Gastrocnemius medialis (tissue), 4 donors: Measurements from ENCODE around the gene CDO1. TPM values are rescaled to one million over a fixed set of nuclear protein-coding genes. Genes with fewer than 3 reads are reported as not detected.
"Not testable (repeated sequence)": the region's sequence is repeated elsewhere in the genome, so short reads cannot be mapped to it uniquely, and the experiment has no call there.

Experiments
- ATAC-seq, 2 donors: fragments of 150-250 bp; one replicate each; pipeline ENCODE4 v1.9.1; 2016
- DNase-seq, 2 donors: peaks; one replicate each; pipeline ENCODE4 v3.0.0-alpha.2; 2019
- H3K27ac ChIP-seq, 4 donors: fragments of 200-600 bp; sonication (generic); 1 replicate in 1 of 4; 2 replicates in 3 of 4; pipeline ENCODE4 v1.5.1; 2016 to 2018; ENCODE audit warnings: mild to moderate bottlenecking in 2 of 4, moderate library complexity in 1 of 4
- H3K27me3 ChIP-seq, 3 donors: fragments of 200-600 bp; sonication (generic) in 2 of 3; 1 replicate in 1 of 3; 2 replicates in 2 of 3; pipeline versions ENCODE4 v1.5.1 to v1.6.0; 2016 to 2019; ENCODE audit warnings: mild to moderate bottlenecking in 1 of 3, moderate library complexity in 1 of 3
- H3K36me3 ChIP-seq, 2 donors: fragments of 200-600 bp; sonication (generic) in 1 of 2; one replicate each; pipeline ENCODE4 v1.5.1; 2017 to 2018
- H3K4me1 ChIP-seq, 2 donors: fragments of 200-600 bp; sonication (generic) in 1 of 2; one replicate each; pipeline ENCODE4 v1.5.1; 2016 to 2017; ENCODE audit warnings: mild to moderate bottlenecking in 2 of 2
- H3K4me3 ChIP-seq, 4 donors: fragments of 200-600 bp; sonication (generic) in 3 of 4; 1 replicate in 1 of 4; 2 replicates in 3 of 4; pipeline ENCODE4 v1.5.1; 2016 to 2019; ENCODE audit warnings: mild to moderate bottlenecking in 2 of 4
- H3K9me3 ChIP-seq, 3 donors: fragments of 200-600 bp; sonication (generic) in 2 of 3; 1 replicate in 1 of 3; 2 replicates in 2 of 3; pipeline ENCODE4 v1.5.1; 2016 to 2019
- POLR2A ChIP-seq, 2 donors: fragments of 450-650 bp; IDR thresholded peaks; one replicate each; pipeline ENCODE4 v1.6.1; 2017; ENCODE audit warnings: antibody characterized with exemption in 2 of 2, mild to moderate bottlenecking in 2 of 2, moderate library complexity in 2 of 2
- in situ Hi-C, 4 donors: fragments of 200-750 bp; cut with MboI; loops; one replicate each; pipeline versions ENCODE4 v1.15.0 to v1.8.0; 2017; ENCODE audit warnings: low sequenced_read_pairs in 4 of 4
- intact Hi-C: fragments of 100-400 bp; cut with DNase I; formaldehyde crosslinking; loops from one replicate; pipeline ENCODE4 v1.15.1; 2023; ENCODE audit warnings: low total_unique reads
- total RNA-seq, 4 donors: library from RNA; depleted of rRNA; stranded (reverse); fragments of >200 nt; gene quantifications; one replicate each; pipeline versions ENCODE4 v1.1.0 to v1.2.3, GENCODE V29; 2016
- TF ChIP-seq, protein P1 (sequence below), 5 experiments: fragments of 450-650 bp in 3 of 5; fragments of 200-600 bp in 2 of 5; sonication (generic) in 2 of 5; IDR thresholded peaks in 4 of 5; conservative IDR thresholded peaks in 1 of 5; 1 replicate in 4 of 5; 2 replicates in 1 of 5; pipeline ENCODE4 v1.5.1; 2016 to 2019; ENCODE audit warnings: antibody characterized with exemption in 5 of 5, mild to moderate bottlenecking in 3 of 5, moderate library complexity in 3 of 5

Gene CDO1
- total RNA-seq, 4 donors from 2014 or later, result 21.6 to 28.4 (median 23.7) TPM

DNA sequence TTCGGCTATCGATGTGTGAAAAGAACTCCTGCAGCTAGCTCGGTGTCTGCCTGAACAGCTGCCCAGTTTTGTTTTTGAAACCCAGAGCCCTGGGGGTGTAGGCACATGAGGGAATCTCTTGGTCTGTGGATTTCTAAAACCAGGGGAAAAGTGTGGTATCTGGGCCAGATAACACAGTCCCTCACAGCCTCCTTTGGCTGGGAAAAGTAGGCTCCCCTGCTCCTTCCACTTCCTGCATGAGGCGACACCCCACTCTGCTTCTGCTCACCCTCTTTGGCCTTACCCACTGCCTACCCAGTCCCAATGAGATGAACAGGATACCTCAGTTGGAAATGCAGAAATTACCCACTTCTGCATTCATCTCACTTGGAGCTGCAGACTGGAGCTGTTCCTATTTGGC, 9.5 kb upstream of the CDO1 start:
- DNase-seq, result no peak
- H3K4me1 ChIP-seq, result no peaks in the 10 kb centered on the region
- H3K4me3 ChIP-seq, result no peak overlapping the region
- TF ChIP-seq, protein P1, sequence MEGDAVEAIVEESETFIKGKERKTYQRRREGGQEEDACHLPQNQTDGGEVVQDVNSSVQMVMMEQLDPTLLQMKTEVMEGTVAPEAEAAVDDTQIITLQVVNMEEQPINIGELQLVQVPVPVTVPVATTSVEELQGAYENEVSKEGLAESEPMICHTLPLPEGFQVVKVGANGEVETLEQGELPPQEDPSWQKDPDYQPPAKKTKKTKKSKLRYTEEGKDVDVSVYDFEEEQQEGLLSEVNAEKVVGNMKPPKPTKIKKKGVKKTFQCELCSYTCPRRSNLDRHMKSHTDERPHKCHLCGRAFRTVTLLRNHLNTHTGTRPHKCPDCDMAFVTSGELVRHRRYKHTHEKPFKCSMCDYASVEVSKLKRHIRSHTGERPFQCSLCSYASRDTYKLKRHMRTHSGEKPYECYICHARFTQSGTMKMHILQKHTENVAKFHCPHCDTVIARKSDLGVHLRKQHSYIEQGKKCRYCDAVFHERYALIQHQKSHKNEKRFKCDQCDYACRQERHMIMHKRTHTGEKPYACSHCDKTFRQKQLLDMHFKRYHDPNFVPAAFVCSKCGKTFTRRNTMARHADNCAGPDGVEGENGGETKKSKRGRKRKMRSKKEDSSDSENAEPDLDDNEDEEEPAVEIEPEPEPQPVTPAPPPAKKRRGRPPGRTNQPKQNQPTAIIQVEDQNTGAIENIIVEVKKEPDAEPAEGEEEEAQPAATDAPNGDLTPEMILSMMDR (IDR thresholded peaks at IDR 0.05 in 4 of 5, conservative IDR thresholded peaks at IDR 0.05 in 1 of 5), result no peak
- no peak for TF ChIP-seq POLR2A (IDR thresholded peaks at IDR 0.05)
- ATAC-seq, result no peak
- in situ Hi-C loops (loop anchor here in 1 of 4 donors (25.0 kb wide), 1 partner anchor 539 kb away; the partner anchor contains the start of gene CCDC112), intact Hi-C loops (no loop called here)
- no peak overlapping the region for H3K27ac ChIP-seq
- no peaks in the 10 kb centered on the region for H3K9me3 ChIP-seq
- no peaks in the 10 kb centered on the region for H3K27me3 ChIP-seq
- H3K36me3 ChIP-seq, result peaks cover 0 to 32% of the 10 kb centered on the region in 2 donors

DNA sequence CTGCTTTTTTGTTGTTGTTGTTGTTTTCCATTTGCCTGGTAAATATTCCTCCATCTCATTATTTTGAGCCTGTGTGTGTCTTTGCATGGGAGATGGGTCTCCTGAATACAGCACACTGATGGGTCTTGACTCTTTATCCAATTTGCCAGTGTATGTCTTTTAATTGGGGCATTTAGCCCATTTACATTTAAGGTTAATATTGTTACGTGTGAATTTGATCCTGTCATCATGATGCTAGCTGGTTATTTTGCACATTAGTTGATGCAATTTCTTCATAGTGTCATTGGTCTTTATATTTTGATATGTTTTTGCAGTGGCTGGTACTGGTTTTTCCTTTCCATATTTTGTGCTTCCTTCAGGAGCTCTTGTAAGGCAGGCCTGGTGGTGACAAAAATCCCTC, 8.5 kb upstream of the CDO1 start:
- H3K9me3 ChIP-seq, intact Hi-C loops, H3K4me1 ChIP-seq, ATAC-seq, H3K27me3 ChIP-seq, DNase-seq, H3K27ac ChIP-seq, H3K4me3 ChIP-seq: not testable (repeated sequence)
- in situ Hi-C loops, result loop anchor here in 1 of 4 donors (25.0 kb wide), 1 partner anchor 538 kb away; the partner anchor contains the start of gene CCDC112
- peaks cover 0 to 25% of the 10 kb centered on the region in 2 donors for H3K36me3 ChIP-seq

DNA sequence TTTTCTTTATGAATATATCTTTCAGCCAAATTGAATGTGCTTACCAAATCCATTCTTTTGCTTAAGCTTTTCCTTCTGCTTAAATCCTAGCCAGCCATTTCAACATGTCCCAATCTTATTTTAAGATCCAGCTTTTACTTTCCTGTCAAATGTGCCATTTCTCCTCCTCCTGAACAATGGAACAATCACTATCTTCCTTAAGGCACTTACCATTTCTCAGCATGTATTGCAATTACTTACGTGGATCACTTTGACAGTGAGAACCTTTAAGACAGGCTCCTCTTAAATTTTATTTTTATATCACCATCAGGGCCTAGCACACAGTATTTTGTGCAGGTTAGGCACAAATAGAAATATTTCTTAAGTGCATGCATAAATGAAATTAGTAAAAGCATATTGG, 4.4 kb upstream of the CDO1 start:
- intact Hi-C loops, result no loop called here

DNA sequence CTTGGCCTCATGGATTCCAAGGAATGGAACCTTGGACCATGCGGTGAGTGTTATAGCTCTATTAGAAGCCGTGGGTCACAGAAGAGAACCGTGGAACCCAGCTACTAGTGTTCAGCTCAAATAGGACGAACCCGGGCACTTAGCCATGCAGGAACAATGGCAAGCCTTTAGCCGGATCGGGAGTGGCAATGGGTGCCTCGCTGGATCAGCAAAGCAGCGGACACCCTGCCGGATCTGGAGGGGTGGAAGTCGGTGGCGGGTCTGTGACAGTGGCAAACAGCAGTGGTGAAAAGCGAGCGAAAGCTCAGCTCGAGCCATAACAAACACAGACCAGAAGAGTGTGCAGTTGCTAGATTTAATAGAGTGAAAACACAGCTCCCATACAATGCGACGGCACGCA, 2.4 kb upstream of the CDO1 start:
- DNase-seq (no peak), ATAC-seq (no peak)
- Histone ChIP-seq H3K27ac (no peak overlapping the region), H3K27me3 (peaks cover 22 to 37% (median 35%) of the 10 kb centered on the region in 3 donors), H3K4me3 (no peak overlapping the region), H3K4me1 (peaks cover 0 to 8% of the 10 kb centered on the region in 2 donors), H3K36me3 (no peaks in the 10 kb centered on the region), H3K9me3 (no peaks in the 10 kb centered on the region)
- intact Hi-C loops (no loop called here), in situ Hi-C loops (no loop called here)
- TF ChIP-seq, protein P1 (IDR thresholded peaks at IDR 0.05 in 4 of 5, conservative IDR thresholded peaks at IDR 0.05 in 1 of 5), result no peak
- TF ChIP-seq POLR2A (IDR thresholded peaks at IDR 0.05), result no peak

More for the DNA sequence above, 4.4 kb upstream of the CDO1 start:
- in situ Hi-C loops, result no loop called here
- H3K36me3 ChIP-seq, result no peaks in the 10 kb centered on the region
- H3K4me3 ChIP-seq, result no peak overlapping the region
- peaks cover 0 to 8% of the 10 kb centered on the region in 2 donors for H3K4me1 ChIP-seq
- no peak overlapping the region for H3K27ac ChIP-seq
- no peaks in the 10 kb centered on the region for H3K9me3 ChIP-seq
- peaks cover 1 to 17% (median 16%) of the 10 kb centered on the region in 3 donors for H3K27me3 ChIP-seq
- TF ChIP-seq, protein P1 (IDR thresholded peaks at IDR 0.05 in 4 of 5, conservative IDR thresholded peaks at IDR 0.05 in 1 of 5), result no peak
- no peak for TF ChIP-seq POLR2A (IDR thresholded peaks at IDR 0.05)
- DNase-seq (no peak), ATAC-seq (no peak)

DNA sequence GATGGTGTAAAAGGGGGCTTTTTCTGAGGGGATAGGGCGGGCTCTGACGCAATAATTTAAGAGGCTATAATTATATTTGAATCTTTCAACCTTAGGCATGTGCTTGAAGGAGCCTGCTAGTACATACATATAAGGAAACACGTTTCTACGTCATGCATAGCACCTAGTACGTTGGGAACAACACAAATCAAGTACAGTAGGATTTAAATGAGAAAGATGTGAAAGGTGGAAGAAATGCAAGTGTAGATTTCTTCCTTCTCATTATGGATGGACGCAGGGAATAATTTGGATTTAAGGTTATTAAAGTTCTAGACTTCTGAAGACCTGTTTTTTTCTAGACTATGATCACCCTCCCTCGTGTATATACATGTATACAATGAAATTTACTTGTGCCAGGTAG, 927 bp upstream of the CDO1 start:
- no peaks in the 10 kb centered on the region for H3K36me3 ChIP-seq
- no peak for ATAC-seq
- H3K27me3 ChIP-seq, result peaks cover 29 to 43% (median 39%) of the 10 kb centered on the region in 3 donors
- no peaks in the 10 kb centered on the region for H3K9me3 ChIP-seq
- peak overlapping the region in 1 of 4 donors; percentile 53 for H3K4me3 ChIP-seq
- no peak for TF ChIP-seq POLR2A (IDR thresholded peaks at IDR 0.05)
- TF ChIP-seq, protein P1 (IDR thresholded peaks at IDR 0.05 in 4 of 5, conservative IDR thresholded peaks at IDR 0.05 in 1 of 5), result no peak
- intact Hi-C loops, result no loop called here
- no peak overlapping the region for H3K27ac ChIP-seq
- in situ Hi-C loops, result no loop called here
- H3K4me1 ChIP-seq, result peaks cover 0 to 8% of the 10 kb centered on the region in 2 donors
- no peak for DNase-seq
